Esophagus muscularis mucosa (tissue), 4 donors: ENCODE results near the gene CHL1. TPM values are rescaled to one million over a fixed set of nuclear protein-coding genes. Genes with fewer than 3 reads are reported as not detected.

Experiments
- DNase-seq: peaks from one replicate; pipeline ENCODE4 v3.0.0-alpha.2; 2017; ENCODE audit errors: extremely low spot score
- H3K27ac ChIP-seq, 4 donors: fragments of 200-600 bp; sonication (generic); replicated peaks in 1 of 4; 1 replicate in 3 of 4; 2 replicates in 1 of 4; pipeline ENCODE4 v1.5.1; 2016 to 2019; ENCODE audit warnings: mild to moderate bottlenecking in 1 of 4
- H3K27me3 ChIP-seq, 4 donors: fragments of 200-600 bp; sonication (generic); one replicate each; pipeline versions ENCODE4 v1.5.1 to v1.6.0; 2016 to 2019
- H3K36me3 ChIP-seq, 4 donors: fragments of 200-600 bp; sonication (generic); one replicate each; pipeline ENCODE4 v1.5.1; 2016 to 2019
- H3K4me1 ChIP-seq, 4 donors: fragments of 200-600 bp; sonication (generic); one replicate each; pipeline ENCODE4 v1.5.1; 2016 to 2019
- H3K4me3 ChIP-seq, 4 donors: fragments of 200-600 bp; sonication (generic); 1 replicate in 2 of 4; 2 replicates in 2 of 4; pipeline ENCODE4 v1.5.1; 2016 to 2019; ENCODE audit warnings: mild to moderate bottlenecking in 4 of 4, moderate library complexity in 1 of 4
- H3K9me3 ChIP-seq, 4 donors: fragments of 200-600 bp; sonication (generic); 1 replicate in 3 of 4; 2 replicates in 1 of 4; pipeline ENCODE4 v1.5.1; 2016 to 2019
- CTCF ChIP-seq, 3 experiments: fragments of 200-600 bp in 2 of 3; fragments of 450-650 bp in 1 of 3; sonication (generic) in 2 of 3; IDR thresholded peaks; one replicate each; pipeline ENCODE4 v1.5.1; 2017 to 2019; ENCODE audit warnings: antibody characterized with exemption in 3 of 3, mild to moderate bottlenecking in 2 of 3, moderate library complexity in 1 of 3
- EP300 ChIP-seq: sonication (generic); formaldehyde crosslinking; IDR thresholded peaks from one replicate; pipeline ENCODE4 v1.6.1; 2017; ENCODE audit warnings: antibody characterized with exemption
- POLR2A ChIP-seq: fragments of 450-650 bp; IDR thresholded peaks from one replicate; pipeline ENCODE4 v1.6.1; 2017; ENCODE audit warnings: antibody characterized with exemption, moderate library complexity, mild to moderate bottlenecking, low read depth
- POLR2AphosphoS5 ChIP-seq, 2 donors: sonication (generic); formaldehyde crosslinking; IDR thresholded peaks; one replicate each; pipeline ENCODE4 v1.6.1; 2017; ENCODE audit warnings: antibody characterized with exemption in 2 of 2
- WGBS: methylation state at CpG from one replicate; pipeline ENCODE4 v1.1.5; 2018; 5-methylcytosine and 5-hydroxymethylcytosine counted together
- intact Hi-C: fragments of 100-400 bp; cut with DNase I; formaldehyde crosslinking; loops from one replicate; pipeline ENCODE4 v1.15.1; 2023
- total RNA-seq, 4 donors: library from RNA; depleted of rRNA; stranded (reverse); fragments of >200 nt; gene quantifications; one replicate each; pipeline versions ENCODE4 v1.1.0 to v1.2.1, GENCODE V29; 2016

CHL1 gene
- total RNA-seq, 4 donors from 2014 or later = 33.0 to 49.1 (median 42.5) TPM

DNA sequence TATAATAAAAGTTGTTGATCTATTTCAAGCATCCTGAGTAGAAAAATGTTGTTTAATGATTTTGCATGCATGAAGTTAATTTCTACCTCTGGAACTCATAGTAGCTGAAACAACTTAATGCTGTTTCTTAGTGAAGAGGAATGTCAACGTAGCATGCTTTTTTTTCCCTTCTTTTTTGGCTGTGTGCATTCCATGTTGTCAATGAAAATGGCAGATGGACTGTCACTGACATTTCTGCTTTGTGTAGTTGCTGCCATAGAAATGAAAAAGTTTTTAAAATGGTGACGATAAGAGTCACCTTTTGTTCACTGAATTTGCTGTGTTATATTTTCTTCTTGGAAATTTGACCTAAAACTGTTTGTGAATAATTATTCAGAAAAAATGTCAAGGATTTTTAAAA lies 116.3 kb downstream of the CHL1 start:
- no peaks in the 10 kb centered on the region for H3K9me3 ChIP-seq

GRCh38 chr3:317012-317411 lies 120.4 kb downstream of the CHL1 start:
- intact Hi-C loops = no loop called here
- no peak for TF ChIP-seq POLR2AphosphoS5 (IDR thresholded peaks at IDR 0.05)
- TF ChIP-seq EP300 = no peak
- TF ChIP-seq CTCF (IDR thresholded peaks at IDR 0.05) = no peak
- no peak for TF ChIP-seq POLR2A
- H3K36me3 ChIP-seq = no peaks in the 10 kb centered on the region
- DNase-seq = no peak
- H3K27me3 ChIP-seq = no peaks in the 10 kb centered on the region
- no peak overlapping the region for H3K27ac ChIP-seq
- 80% methylated on average over 3 of the region's 3 CpGs for WGBS
- no peaks in the 10 kb centered on the region for H3K9me3 ChIP-seq
- no peaks in the 10 kb centered on the region for H3K4me1 ChIP-seq
- H3K4me3 ChIP-seq = no peak overlapping the region

More for the DNA sequence above, 116.3 kb downstream of the CHL1 start:
- H3K27me3 ChIP-seq = no peaks in the 10 kb centered on the region
- H3K36me3 ChIP-seq = no peaks in the 10 kb centered on the region
- DNase-seq = no peak
- H3K27ac ChIP-seq = no peak overlapping the region
- WGBS = 46% methylated on average over 2 of the region's 2 CpGs
- no peak for TF ChIP-seq CTCF (IDR thresholded peaks at IDR 0.05)
- TF ChIP-seq EP300 = no peak
- no peak for TF ChIP-seq POLR2AphosphoS5 (IDR thresholded peaks at IDR 0.05)
- no peak for TF ChIP-seq POLR2A
- intact Hi-C loops = no loop called here
- no peaks in the 10 kb centered on the region for H3K4me1 ChIP-seq
- no peak overlapping the region for H3K4me3 ChIP-seq

DNA sequence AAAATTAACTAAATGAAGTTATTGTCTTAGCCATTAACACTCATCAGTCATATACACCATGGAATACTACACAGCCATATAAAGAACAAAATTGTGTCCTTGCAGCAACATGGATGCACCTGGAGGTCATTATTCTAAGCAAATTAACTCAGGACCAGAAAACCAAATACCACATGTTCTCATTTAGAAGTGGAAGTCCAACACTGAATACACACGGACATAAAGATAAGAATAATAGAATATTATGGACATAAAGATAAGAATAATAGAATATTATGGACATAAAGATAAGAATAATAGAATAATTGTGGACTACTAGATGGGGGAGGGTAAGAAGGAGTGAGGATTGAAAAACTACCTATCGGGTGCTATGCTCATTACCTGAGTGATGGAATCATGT lies 122.3 kb downstream of the CHL1 start:
- TF ChIP-seq CTCF (IDR thresholded peaks at IDR 0.05) (no peak), EP300 (no peak), POLR2A (no peak), POLR2AphosphoS5 (IDR thresholded peaks at IDR 0.05) (no peak)
- WGBS = 88% methylated on average over 2 of the region's 2 CpGs
- intact Hi-C loops = no loop called here

DNA sequence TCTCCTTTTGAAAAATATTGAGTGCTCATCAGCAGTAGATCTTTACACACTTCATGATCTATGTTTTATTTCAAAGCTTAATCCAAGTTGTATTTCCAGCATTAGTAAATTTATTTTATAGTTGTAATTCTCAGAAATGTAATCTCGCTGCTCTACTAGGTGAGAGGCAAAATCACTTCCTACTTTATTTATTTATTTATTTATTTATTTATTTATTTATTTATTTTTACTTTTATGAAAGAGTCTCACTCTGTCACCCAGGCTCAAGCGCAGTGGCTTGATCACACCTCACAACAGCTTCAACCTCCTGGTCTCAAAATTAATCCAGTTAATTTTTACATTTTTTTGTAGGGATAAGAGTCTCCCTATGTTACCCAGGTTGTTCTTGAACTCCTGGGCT lies 127.9 kb downstream of the CHL1 start:
- intact Hi-C loops = no loop called here
- H3K27ac ChIP-seq = no peak overlapping the region
- H3K36me3 ChIP-seq = no peaks in the 10 kb centered on the region
- H3K9me3 ChIP-seq = no peaks in the 10 kb centered on the region
- no peak for TF ChIP-seq CTCF (IDR thresholded peaks at IDR 0.05)
- no peak for TF ChIP-seq POLR2AphosphoS5 (IDR thresholded peaks at IDR 0.05)
- TF ChIP-seq POLR2A = no peak
- no peak for TF ChIP-seq EP300
- no peak for DNase-seq
- no peak overlapping the region for H3K4me3 ChIP-seq
- H3K27me3 ChIP-seq = no peaks in the 10 kb centered on the region
- 90% methylated on average over 2 of the region's 2 CpGs for WGBS
- no peaks in the 10 kb centered on the region for H3K4me1 ChIP-seq

More for the DNA sequence above, 122.3 kb downstream of the CHL1 start:
- no peak overlapping the region for H3K27ac ChIP-seq
- H3K36me3 ChIP-seq = no peaks in the 10 kb centered on the region
- DNase-seq = no peak
- no peak overlapping the region for H3K4me3 ChIP-seq
- H3K9me3 ChIP-seq = no peaks in the 10 kb centered on the region
- H3K27me3 ChIP-seq = no peaks in the 10 kb centered on the region
- no peaks in the 10 kb centered on the region for H3K4me1 ChIP-seq

- H3K4me3 ChIP-seq = no peak overlapping the region
- DNase-seq = no peak
- WGBS = 83% methylated on average over 1 of the region's 1 CpG
- no peak for TF ChIP-seq POLR2AphosphoS5 (IDR thresholded peaks at IDR 0.05)
- no peak for TF ChIP-seq CTCF (IDR thresholded peaks at IDR 0.05)
- TF ChIP-seq EP300 = no peak
- no peak for TF ChIP-seq POLR2A
- no peaks in the 10 kb centered on the region for H3K9me3 ChIP-seq
- no peaks in the 10 kb centered on the region for H3K4me1 ChIP-seq
- no peaks in the 10 kb centered on the region for H3K27me3 ChIP-seq
- H3K36me3 ChIP-seq = no peaks in the 10 kb centered on the region
- intact Hi-C loops = no loop called here
- no peak overlapping the region for H3K27ac ChIP-seq
These were observed 128.9 kb downstream of the CHL1 start for GRCh38 chr3:325495-325894.
